HG03108 (cell line): ENCODE measurements around the gene DAPK3.
"Not testable (repeated sequence)": the region's sequence is repeated elsewhere in the genome, so short reads cannot be mapped to it uniquely, and the experiment has no call there.

Experiments used
- ATAC-seq: cut with Tn5 transposase; IDR thresholded peaks from one replicate; pipeline ENCODE4 v1.9.1; 2021; ENCODE audit warnings: moderate library complexity; ENCODE audit not compliant: unreplicated experiment

Gene DAPK3

GRCh38 chr19:3955688-3956087, 15.2 kb downstream of the DAPK3 start:
- no peak for ATAC-seq

GRCh38 chr19:3955276-3955675, 15.6 kb downstream of the DAPK3 start:
- not testable (repeated sequence) for ATAC-seq

- ATAC-seq = no peak
Observed at GRCh38 chr19:3954107-3954506, 16.8 kb downstream of the DAPK3 start.

GRCh38 chr19:3952755-3953276, 18.1 kb downstream of the DAPK3 start:
- ATAC-seq = not testable (repeated sequence)

- no peak for ATAC-seq
Observed at GRCh38 chr19:3950871-3951861, 19.7 kb downstream of the DAPK3 start.

GRCh38 chr19:3949997-3950859, 20.7 kb downstream of the DAPK3 start:
- ATAC-seq = no peak

- no peak for ATAC-seq
Observed at GRCh38 chr19:3949294-3949693, 21.6 kb downstream of the DAPK3 start.

GRCh38 chr19:3947316-3947933, 23.5 kb downstream of the DAPK3 start:
- not testable (repeated sequence) for ATAC-seq

- ATAC-seq = no peak
Observed at GRCh38 chr19:3945838-3946237, 25.1 kb downstream of the DAPK3 start.

GRCh38 chr19:3944018-3944721, 26.7 kb downstream of the DAPK3 start:
- no peak for ATAC-seq

GRCh38 chr19:3942790-3943409, 28.0 kb downstream of the DAPK3 start:
- ATAC-seq = no peak

GRCh38 chr19:3938300-3938950, 32.5 kb downstream of the DAPK3 start:
- ATAC-seq = not testable (repeated sequence)

GRCh38 chr19:3936506-3937442, 34.1 kb downstream of the DAPK3 start:
- no peak for ATAC-seq

- ATAC-seq = no peak
Observed at GRCh38 chr19:3932931-3933810, 37.7 kb downstream of the DAPK3 start, which contains the start of gene NMRK2. Gene NMRK2, plus strand, starts transcription at chr19:3933069. Its CDS starts 603 bp downstream, at chr19:3933672.

GRCh38 chr19:3931041-3931440, 39.9 kb downstream of the DAPK3 start:
- no peak for ATAC-seq

- ATAC-seq = no peak
Observed at GRCh38 chr19:3923912-3924311, 47.0 kb downstream of the DAPK3 start.

- ATAC-seq = no peak
Observed at GRCh38 chr19:3923096-3923758, 47.7 kb downstream of the DAPK3 start.
